Gastrocnemius medialis (tissue), 4 donors: ENCODE results near the gene HECTD2.

Experiments used
- CTCF ChIP-seq, 5 experiments: fragments of 450-650 bp in 3 of 5; fragments of 200-600 bp in 2 of 5; sonication (generic) in 2 of 5; IDR thresholded peaks in 4 of 5; conservative IDR thresholded peaks in 1 of 5; 1 replicate in 4 of 5; 2 replicates in 1 of 5; pipeline ENCODE4 v1.5.1; 2016 to 2019; ENCODE audit warnings: antibody characterized with exemption in 5 of 5, mild to moderate bottlenecking in 3 of 5, moderate library complexity in 3 of 5
- POLR2A ChIP-seq, 2 donors: fragments of 450-650 bp; IDR thresholded peaks; one replicate each; pipeline ENCODE4 v1.6.1; 2017; ENCODE audit warnings: antibody characterized with exemption in 2 of 2, mild to moderate bottlenecking in 2 of 2, moderate library complexity in 2 of 2

DNA sequence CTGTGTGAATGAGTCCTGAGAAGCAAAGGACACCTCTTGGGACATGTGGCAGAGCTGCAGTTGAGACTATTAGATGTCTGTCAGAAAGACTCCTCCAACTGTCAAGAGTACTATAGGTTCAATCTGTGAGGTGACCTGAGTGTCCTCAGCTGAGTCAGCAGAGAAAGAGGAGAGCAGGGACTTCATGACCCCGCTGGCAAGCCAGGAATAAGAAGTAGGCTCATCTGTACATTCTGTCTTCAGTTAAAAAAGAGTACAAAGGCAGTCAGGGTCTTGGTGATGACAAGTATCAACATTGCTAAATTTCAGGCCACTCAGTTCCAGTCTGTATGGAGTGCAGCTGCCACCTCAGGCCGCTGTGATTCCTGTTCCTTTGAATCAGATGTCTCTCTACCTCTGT, 25.1 kb downstream of the HECTD2 start:
- TF ChIP-seq POLR2A (IDR thresholded peaks at IDR 0.05) (no peak), CTCF (IDR thresholded peaks at IDR 0.05 in 4 of 5, conservative IDR thresholded peaks at IDR 0.05 in 1 of 5) (no peak)
